ENCODE results near the gene MTA1.

DNA sequence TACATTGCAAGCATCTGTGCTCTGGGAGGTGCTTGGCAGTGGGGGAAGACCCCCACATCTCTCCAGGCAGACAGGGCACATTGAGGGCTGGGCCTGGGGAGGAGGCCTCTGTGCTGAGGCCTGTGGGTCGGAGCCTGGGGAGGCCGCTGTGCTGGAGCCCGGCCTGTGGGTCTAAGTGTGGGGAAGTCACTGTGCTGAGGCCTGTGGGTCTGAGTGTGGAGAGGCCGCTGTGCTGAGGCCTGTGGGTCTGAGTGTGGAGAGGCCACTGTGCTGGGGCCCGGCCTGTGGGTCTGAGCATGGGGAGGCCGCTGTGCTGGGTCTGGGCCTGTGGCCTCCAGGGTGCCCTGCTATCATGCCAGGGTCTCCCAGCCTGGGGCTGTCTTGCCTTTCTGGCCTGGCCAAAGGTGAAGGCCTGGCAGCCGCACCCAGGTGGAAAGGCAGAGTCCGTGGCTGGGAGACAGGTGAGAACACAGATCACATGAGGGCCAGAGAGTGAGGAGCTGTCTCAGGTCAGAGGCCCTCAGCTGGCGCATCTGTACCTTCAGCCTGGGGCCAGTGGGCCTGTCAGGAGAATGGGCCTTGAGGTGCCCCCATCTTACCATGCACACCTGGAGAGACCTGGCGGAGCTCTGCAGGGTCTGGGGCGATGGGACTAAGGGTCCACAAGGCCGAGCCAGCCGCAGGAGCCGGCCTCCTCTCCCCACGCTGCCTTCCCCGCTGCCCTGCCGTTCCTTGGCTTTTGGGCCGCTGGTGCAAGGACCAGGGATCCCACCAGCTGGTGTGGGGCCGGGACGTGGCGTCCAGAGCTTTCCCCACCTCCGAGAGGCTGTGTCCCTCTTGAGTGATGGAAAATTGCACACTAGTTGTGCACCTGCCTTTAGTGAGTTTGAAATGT lies 36.4 kb downstream of the MTA1 start:
- TF ChIP-seq, protein P1, sequence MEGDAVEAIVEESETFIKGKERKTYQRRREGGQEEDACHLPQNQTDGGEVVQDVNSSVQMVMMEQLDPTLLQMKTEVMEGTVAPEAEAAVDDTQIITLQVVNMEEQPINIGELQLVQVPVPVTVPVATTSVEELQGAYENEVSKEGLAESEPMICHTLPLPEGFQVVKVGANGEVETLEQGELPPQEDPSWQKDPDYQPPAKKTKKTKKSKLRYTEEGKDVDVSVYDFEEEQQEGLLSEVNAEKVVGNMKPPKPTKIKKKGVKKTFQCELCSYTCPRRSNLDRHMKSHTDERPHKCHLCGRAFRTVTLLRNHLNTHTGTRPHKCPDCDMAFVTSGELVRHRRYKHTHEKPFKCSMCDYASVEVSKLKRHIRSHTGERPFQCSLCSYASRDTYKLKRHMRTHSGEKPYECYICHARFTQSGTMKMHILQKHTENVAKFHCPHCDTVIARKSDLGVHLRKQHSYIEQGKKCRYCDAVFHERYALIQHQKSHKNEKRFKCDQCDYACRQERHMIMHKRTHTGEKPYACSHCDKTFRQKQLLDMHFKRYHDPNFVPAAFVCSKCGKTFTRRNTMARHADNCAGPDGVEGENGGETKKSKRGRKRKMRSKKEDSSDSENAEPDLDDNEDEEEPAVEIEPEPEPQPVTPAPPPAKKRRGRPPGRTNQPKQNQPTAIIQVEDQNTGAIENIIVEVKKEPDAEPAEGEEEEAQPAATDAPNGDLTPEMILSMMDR (IDR thresholded peaks at IDR 0.05; ENCODE audit: low read depth, low read length): no peak
- TF ChIP-seq POLR2A (IDR thresholded peaks at IDR 0.05; ENCODE audit: extremely low read depth, insufficient read length) (no peak), MYC (IDR thresholded peaks at IDR 0.05; ENCODE audit: low read depth, low read length) (no peak)
- TF ChIP-seq, protein P2, sequence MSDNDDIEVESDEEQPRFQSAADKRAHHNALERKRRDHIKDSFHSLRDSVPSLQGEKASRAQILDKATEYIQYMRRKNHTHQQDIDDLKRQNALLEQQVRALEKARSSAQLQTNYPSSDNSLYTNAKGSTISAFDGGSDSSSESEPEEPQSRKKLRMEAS (IDR thresholded peaks at IDR 0.05; ENCODE audit: low read depth, low read length): no peak

All from NB4 (cell line).